ENCODE data around the gene C3orf20.
"Not testable (repeated sequence)": the region's sequence is repeated elsewhere in the genome, so short reads cannot be mapped to it uniquely, and the experiment has no call there.

Gene C3orf20

DNA sequence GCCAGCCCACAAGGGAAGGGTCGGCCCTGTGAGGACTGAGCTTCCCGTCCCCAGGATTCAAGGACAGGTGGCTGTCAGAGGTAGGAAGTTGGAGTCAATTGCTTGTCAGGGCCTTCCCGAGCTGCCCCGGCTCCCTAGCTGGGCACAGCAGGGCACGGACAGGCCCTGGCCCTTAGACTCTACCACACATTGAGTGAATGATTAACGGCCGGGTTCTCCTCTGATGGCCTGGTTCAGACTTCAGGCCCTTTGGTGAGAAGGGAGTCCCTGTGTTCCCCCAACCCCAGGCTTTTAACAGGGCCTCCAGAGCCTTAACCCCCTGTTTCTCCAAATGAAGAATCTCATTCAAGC lies 127.4 kb downstream of the C3orf20 start:
- DNase-seq, result no peak

DNA sequence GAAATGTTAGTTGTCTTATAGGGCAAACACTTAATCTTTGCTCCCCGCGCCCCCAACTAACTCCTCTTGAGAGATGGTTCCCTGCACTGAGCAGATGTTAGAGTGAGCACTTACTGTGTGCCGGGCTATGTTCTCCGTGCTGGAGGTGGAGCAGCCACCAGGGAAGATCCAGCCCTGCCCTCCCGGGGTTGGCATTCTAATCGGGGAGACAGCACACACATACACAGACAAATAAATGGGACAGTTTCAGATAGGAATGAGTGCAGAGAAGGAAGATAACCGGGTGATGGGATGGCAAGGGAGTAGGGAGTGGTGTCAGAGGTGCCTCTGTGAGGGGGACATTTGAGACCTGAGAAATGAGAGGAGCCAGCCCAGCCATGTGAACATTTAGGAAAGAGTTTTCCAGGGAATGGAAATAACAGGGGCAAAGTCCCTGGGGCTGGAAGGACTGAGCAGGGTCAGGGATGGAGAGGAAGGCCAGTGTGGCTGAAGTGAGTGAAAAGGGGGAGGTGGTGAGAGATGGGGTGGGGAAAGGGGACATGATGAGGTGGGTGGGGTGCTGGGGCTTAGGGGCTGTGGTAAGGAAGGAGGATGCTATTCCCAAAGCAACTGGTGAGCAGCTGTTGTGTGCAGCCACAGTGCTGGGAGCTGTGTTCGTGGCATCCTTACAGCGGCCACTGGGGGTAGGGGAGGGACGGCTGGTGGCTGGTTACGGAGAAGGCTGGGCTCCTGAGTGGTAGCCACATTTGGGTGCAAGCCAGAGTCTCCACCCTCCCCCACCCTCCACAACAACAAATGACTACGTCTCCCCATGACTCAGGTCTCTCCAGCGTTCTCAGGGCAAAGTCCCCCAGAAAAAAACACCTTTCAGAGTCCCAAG lies 128.4 kb downstream of the C3orf20 start:
- no peak for DNase-seq

DNA sequence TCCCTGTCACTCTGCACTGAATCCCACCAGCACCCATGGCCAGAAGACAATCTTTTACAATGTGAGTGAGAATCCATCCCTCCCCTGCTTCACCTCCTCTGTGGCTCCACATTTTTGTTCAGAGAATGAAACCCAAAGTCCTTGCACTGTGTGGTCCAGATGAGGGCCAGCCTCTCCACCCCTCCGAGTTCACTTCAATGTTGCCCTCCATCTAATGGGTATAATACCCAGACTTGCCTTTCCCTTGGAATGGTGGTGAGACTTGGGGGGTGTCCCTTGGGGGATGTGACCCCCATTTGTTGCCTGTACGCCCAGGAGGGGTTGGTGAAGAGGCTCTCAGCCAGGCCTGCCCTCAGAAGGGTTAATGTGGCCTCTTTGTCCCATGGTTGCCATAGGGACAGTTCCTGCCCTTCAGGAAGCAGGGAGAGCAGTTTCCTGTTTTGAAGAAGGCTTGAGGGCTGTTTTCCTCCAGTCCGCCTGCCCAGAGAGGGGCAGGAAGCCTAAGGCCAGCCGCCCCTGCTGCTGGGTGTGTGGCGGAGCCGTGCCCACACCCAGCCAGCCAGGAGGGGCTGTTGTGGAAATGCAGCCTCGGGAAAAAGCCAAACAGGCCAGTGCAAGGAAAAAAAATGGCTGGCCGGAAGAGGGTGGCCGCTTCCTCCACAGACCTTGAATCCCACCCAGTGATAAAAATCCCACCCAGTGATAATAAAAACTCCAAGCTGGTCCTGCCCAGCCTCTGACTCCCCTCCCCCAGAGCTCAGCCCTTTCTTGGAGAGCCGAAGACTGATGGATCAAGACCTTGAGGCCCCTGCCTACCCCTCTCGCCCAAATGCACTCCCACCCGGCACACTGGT lies 129.3 kb downstream of the C3orf20 start:
- DNase-seq, result no peak

- no peak for DNase-seq
Observed at GRCh38 chr3:14804835-14805780, 130.2 kb downstream of the C3orf20 start.

GRCh38 chr3:14805961-14806537 lies 131.1 kb downstream of the C3orf20 start:
- DNase-seq, result no peak

DNA sequence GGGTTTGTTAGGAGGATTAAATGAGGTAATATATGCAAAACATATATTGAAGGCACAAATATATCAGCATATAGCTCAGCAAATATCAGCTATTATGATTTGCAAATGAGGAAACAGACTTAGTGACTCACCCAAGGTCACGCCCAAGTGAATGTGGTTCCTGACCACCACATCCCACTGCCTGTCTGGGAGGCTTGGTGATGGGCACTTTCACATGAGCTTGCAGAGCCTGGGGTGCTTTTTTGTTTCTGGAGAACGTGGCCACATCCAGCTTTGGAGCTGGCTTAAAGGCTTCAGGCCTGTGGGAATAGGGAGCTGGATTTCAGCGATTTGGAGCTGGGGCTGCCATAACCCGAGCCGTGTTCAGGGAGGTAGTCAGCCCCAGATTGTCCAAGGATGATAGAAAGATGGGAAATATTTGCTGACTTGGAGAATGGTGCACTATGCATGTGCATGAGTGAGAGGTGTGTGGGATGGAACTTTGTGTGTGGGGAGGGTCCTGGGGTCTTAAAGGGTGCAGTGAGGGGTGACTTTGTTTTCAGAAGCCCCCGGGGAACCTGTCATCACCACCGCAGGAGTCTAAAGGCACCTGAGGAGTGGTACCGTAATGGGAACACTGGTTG lies 131.8 kb downstream of the C3orf20 start:
- no peak for DNase-seq

DNA sequence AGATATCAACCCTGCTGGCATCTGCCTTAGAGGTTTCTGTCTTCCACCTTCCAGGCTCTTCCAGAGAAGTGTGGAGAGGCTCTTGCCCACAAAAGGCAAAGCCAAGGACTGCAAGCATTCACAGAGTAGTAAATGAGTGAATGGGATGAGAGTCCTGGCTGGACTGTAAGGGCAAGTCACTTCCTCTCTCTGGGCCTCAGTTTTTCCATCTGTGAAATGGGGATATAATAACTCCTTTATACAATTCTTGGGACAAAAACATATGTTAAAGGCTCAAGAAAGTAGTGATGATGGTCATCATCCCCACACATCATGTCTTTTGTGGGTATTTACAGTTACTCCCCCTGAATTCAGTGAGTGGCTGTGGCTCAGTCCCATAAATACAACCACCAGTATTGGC lies 133.1 kb downstream of the C3orf20 start:
- no peak for DNase-seq

GRCh38 chr3:14808502-14809266 lies 133.7 kb downstream of the C3orf20 start:
- no peak for DNase-seq

DNA sequence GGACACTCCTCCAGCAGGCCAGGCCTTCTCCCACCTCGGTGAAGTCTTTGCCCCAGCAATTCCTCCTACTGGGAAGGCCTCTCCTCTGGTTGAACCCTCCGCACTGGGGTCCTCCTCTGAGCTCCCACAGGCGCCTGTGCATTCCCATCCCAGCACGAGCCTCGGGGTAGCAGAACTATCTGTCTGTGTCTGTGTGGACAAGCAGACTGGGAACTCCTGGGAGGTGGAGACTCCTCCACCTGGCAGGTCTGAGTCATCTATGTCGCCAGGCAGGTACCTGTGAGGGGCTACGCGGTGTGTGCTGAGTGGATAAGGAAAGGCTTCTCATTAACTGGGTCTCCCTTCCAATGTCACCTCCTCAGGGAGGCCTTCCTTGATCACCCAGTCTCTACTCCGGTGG lies 134.7 kb downstream of the C3orf20 start:
- DNase-seq, result not testable (repeated sequence)

DNA sequence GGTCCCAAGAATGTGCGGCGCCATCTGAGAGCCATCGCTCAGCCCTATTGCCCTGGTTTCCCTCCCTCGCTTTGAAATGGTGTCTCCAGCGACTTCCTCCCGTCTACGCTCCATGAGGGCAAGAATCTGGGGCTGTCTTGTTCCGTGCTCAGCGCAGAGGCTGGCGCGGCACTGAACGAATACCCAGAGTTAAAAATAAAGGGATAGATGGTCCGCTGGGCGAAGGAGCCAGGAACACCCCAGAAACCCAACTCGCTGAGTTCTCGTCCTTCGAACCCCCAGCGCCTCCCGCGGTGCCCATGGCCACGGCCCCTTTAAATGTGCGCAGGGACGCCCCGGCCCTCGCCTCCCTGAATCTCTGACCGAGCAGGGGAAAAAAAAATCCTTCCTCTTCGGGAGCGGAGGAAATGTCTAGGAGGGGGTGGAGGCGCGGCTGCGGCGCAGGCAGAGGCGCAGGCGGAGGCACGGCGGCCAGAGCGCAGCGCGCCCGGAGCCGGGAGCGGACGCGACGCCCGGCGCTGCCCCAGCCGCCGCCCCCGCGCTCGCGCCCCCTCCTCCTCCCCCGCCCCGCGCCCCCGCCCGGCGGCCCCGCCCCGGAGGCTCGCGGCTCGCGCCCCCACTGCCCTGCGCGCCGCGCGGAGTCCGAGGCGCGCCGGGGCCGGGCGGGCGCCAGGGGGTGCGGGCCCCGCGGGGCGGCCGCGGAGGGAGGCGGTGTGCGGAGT lies 135.3 kb downstream of the C3orf20 start:
- no peak for DNase-seq

- no peak for DNase-seq
Observed at GRCh38 chr3:14810801-14811661, 136.1 kb downstream of the C3orf20 start.

DNA sequence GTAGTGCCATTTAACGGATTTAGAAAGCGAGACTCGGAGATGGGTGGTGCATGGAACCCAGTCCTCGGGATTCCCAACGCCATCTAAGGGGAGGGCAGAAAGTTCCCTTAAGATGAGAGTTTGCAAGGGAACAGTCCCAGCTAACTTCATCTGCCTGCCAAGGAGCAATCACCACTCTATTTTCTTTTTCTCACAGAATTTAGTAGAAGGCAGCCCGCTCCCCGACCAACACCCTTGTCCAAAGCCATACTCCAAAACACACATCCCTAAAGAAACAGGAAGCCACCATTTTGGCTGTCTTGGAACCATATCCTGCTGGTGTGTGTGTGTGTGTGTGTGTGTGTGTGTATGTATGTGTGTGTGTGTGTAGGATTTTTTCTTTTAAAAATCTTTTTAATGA lies 136.7 kb downstream of the C3orf20 start:
- DNase-seq, result no peak

- DNase-seq, result no peak
Observed at GRCh38 chr3:14812196-14812790, 137.4 kb downstream of the C3orf20 start.

DNA sequence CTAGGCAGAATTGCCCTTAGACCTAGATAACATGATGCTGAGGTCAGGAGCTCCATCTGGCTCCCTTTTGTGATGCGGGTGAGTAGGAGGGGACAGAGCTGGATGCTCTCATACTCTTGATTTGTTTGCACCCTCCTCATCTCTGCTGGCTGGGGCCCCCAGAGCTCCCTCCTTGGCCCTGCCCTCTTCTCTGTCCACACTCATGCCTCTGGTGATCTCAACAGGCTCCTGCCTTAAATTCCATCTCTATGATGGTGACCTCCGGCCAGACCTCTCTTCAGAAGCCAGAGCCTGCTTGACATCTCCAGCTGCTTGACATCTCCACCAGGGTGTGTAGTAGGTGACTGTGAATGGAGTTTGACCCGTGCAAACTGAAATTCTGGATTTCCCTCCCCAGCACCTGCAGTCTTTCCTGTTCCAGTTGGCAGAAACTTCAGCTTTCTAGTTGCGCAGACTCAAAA lies 139.5 kb downstream of the C3orf20 start:
- DNase-seq, result no peak

DNA sequence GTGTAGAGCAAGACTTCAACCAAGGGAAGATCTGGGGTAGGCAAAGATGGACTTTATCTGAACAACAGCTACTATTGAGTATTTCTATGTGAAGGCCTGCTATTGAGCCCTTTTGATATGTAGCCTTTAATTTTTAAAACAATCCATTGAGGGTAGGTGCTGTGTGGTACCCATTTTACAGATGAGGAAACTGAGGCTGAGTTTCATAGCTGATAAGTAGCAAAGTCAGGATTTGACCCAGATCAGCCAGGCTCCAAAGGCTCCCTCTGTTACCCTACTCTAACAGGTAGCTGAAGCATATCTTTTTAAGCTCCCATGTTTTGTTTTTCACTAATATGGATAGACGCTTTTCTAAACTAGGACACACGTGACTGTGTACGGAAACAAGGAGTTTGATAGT lies 141.4 kb downstream of the C3orf20 start:
- no peak for DNase-seq

- no peak for DNase-seq
Observed at GRCh38 chr3:14818804-14819500, 144.0 kb downstream of the C3orf20 start, which contains the start of gene FGD5. FGD5 (plus strand) TSS chr3:14818962; CDS start chr3:14819072, 110 bp downstream.

- no peak for DNase-seq
Observed at GRCh38 chr3:14819671-14820070, 144.7 kb downstream of the C3orf20 start.

- DNase-seq, result no peak
Observed at GRCh38 chr3:14820156-14820555, 145.2 kb downstream of the C3orf20 start.

All from NCI-H748 treated with DMSO at 0.1 percent for 48 hours (cell line).